HG02642 (cell line): ENCODE measurements around the gene DESI1.
"Not testable (repeated sequence)": the region's sequence is repeated elsewhere in the genome, so short reads cannot be mapped to it uniquely, and the experiment has no call there.

Experiments used
- ATAC-seq: cut with Tn5 transposase; IDR thresholded peaks from one replicate; pipeline ENCODE4 v1.9.1; 2021; ENCODE audit warnings: mild to moderate bottlenecking; ENCODE audit not compliant: unreplicated experiment, poor library complexity

DESI1 gene

DNA sequence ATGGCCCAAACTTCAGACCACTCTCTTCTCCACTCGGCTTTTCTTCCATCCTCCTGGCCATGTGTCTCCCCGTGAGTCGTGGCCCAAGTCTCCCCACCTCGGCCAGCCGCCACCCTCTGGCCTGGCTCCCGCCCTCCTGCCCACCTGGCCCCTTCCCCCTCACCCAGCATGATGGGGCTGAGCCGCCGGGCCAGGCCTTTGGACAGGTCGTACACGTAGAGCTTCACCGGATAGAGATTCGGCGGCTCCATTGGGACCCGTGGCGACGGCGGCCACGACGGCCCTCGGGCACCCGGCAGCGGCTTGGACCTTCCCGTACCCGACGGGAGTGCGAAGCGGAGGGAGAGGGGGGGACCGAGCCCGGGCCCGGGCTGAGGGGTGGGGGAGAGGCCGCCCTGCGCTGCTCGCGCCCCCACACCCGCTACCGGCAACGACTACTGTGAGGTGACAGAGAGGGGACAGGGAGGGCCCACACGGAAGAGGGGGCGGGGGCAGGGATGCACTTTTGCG is at the start of gene DESI1:
Gene DESI1, minus strand, starts transcription at position 455 of the 510 bp plus-strand sequence. Its CDS starts 204 bp downstream, at position 251.
- peak; percentile 23 for ATAC-seq

GRCh38 chr22:41668971-41669911 is 48.4 kb upstream of the DESI1 start:
- ATAC-seq: no peak

DNA sequence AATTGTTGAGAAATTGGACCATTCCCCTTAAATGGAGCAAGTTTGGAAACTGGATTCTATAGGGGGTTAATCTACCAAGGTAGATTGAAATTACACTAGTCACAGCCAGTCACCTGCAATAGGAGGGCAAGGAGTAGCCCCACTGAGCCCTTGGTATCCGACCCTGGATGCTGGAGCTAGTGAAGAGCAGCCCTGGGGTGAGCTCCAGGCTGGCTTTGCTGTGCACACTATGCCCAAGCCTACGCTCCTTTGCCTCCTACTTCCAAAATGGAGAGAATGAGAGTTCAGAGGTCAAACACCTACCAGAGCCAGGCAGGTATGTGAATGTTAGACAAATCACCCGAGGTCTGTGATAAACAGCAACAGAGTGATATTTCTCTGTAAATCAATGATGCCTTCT is 44.1 kb upstream of the DESI1 start:
- no peak for ATAC-seq

DNA sequence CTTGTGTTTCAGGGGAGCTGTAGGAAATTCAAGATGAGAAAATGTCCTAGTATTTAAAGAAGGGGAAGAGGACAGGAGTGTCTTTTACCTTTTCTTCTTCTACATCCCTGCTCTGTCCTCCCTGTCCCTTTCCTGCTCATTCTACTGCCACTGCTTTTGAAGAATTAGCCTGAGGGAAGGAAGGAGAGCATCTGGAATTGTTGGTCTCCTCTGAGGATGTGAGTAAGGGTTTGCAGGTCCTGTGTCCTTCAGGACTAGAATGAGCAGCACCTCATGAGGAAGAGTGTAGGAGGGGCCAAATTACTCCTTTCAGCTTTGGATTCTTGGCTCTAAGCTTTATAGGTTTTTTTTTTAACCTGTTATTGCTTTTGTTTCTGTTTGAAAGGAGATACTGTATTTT is 43.6 kb upstream of the DESI1 start:
- no peak for ATAC-seq

DNA sequence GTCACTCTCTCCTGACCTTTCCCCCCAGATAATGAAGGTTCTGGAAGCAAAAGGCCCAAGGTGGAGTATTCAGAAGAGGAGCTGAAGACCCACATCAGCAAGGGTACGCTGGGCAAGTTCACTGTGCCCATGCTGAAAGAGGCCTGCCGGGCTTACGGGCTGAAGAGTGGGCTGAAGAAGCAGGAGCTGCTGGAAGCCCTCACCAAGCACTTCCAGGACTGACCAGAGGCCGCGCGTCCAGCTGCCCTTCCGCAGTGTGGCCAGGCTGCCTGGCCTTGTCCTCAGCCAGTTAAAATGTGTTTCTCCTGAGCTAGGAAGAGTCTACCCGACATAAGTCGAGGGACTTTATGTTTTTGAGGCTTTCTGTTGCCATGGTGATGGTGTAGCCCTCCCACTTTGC is 42.8 kb upstream of the DESI1 start:
- not testable (repeated sequence) for ATAC-seq

- no peak for ATAC-seq
These were observed 40.9 kb upstream of the DESI1 start for GRCh38 chr22:41661713-41662112.

- ATAC-seq: no peak
These were observed 40.2 kb upstream of the DESI1 start for GRCh38 chr22:41661088-41661487.

GRCh38 chr22:41660416-41660815 is 39.6 kb upstream of the DESI1 start:
- no peak for ATAC-seq

- ATAC-seq: no peak
These were observed 39.1 kb upstream of the DESI1 start for GRCh38 chr22:41659941-41660340.

DNA sequence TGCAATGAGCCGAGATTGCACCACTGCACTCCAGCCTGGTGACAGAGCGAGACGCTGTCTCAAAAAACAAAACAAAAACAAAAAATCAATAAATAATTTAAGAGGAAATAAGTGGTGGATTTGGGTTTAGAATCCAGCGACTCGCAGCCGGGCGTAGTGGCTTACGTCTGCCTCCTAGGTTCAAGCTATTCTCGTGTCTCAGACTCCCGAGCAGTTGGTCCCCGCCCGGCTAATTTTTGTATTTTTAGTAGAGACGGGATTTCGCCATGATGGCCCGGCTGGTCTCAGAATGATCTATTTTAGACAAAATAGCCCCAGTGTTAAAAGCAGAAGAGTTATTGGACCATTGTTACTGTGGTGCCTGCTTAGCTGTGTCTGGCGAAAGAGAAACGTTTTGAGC is 38.0 kb upstream of the DESI1 start:
- ATAC-seq: no peak

- no peak for ATAC-seq
These were observed 36.9 kb upstream of the DESI1 start for GRCh38 chr22:41657709-41658108.

GRCh38 chr22:41656556-41656955 is 35.7 kb upstream of the DESI1 start:
- no peak for ATAC-seq

DNA sequence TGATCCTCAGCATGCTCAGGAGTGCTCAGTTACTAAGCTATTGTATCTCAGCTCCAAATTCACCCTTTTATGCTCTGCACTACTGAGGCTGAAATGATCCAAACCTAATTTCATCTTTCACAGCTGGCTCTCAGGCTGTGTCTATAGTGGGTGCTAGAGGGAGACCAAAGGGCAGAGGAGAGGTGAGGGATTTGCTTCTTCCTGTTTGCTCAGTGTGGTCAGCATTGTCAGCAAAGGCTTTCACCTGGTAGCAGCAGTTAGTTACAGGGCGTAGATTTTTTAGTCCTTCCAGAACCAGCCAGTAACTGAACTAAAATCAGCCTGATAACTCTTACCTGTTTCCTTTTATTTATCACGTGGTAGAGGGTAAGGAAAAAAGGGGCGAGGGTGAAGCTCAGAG is 33.5 kb upstream of the DESI1 start:
- no peak for ATAC-seq

- ATAC-seq: no peak
These were observed 30.0 kb upstream of the DESI1 start for GRCh38 chr22:41650821-41651220.

DNA sequence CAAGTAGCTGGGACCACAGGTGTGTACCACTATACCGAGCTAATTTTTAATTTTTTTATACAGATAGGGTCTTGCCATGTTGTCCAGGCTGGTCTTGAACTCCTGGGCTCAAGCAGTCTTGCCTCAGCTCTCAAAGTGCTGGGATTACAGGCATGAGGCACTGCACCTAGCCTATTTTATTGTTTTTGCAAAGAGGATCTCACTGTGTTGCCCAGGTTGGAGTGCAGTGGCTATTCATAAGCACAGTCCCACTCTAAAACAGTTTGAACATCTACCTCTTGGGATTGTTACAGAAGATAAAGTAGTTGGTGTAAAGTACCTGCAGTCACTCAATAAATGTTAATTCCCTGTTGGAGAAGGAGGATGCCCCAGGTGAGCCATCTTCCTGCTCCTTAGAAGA is 29.4 kb upstream of the DESI1 start:
- ATAC-seq: no peak

GRCh38 chr22:41648432-41648831 is 27.6 kb upstream of the DESI1 start:
- ATAC-seq: no peak

- ATAC-seq: no peak
These were observed 26.9 kb upstream of the DESI1 start for GRCh38 chr22:41647771-41648170.

- ATAC-seq: no peak
These were observed 21.7 kb upstream of the DESI1 start for GRCh38 chr22:41642331-41643110.

- no peak for ATAC-seq
These were observed 21.0 kb upstream of the DESI1 start for GRCh38 chr22:41641854-41642253.

DNA sequence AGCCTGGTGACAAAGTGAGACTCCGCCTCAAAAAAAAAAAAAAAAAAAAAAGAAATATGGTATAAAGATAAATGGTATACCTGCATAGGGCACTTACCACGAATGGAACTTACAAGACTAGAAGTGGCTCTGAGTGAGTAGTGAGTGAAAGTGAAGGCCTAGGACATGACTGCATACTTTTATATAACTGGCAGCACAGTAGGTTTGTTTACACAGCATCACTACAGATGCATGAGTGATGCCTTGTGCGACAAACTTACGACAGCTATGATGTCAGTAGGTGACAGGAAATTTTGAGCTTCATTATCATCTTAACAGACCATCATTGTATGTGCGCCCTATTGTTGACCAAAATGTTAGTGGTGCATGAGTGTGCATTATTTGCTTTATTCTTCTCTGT is 17.9 kb upstream of the DESI1 start:
- no peak for ATAC-seq

GRCh38 chr22:41638124-41638523 is 17.3 kb upstream of the DESI1 start:
- ATAC-seq: no peak
